Endometrial microvascular endothelial cells (primary cell): Measurements from ENCODE around the gene DCBLD2. TPM values are rescaled to one million over a fixed set of nuclear protein-coding genes. Genes with fewer than 3 reads are reported as not detected.
"Not testable (repeated sequence)": the region's sequence is repeated elsewhere in the genome, so short reads cannot be mapped to it uniquely, and the experiment has no call there.

Source experiments
- in situ Hi-C: cut with HindIII; loops from 2 replicates; pipeline ENCODE4 v1.10.0; 2017; ENCODE audit warnings: low sequenced_read_pairs, low pct_unique_long_range_greater_than_20kb; ENCODE audit errors: inconsistent ontology term
- total RNA-seq: library from RNA; depleted of rRNA; stranded (reverse); fragments of >200 nt; gene quantifications from one replicate; pipeline ENCODE4 v1.2.3, GENCODE V29; 2015; ENCODE audit errors: inconsistent ontology term

Gene DCBLD2
- total RNA-seq, 1 donor from 2014 or later: 62.4 TPM

- in situ Hi-C loops: no loop called here
These were observed 55.4 kb downstream of the DCBLD2 start for GRCh38 chr3:98846101-98846500.

GRCh38 chr3:98843266-98843959 lies 58.1 kb downstream of the DCBLD2 start:
- in situ Hi-C loops: no loop called here

- in situ Hi-C loops: no loop called here
These were observed 61.6 kb downstream of the DCBLD2 start for GRCh38 chr3:98839846-98840245.

- in situ Hi-C loops: not testable (repeated sequence)
These were observed 70.4 kb downstream of the DCBLD2 start for GRCh38 chr3:98831060-98831459.

- in situ Hi-C loops: no loop called here
These were observed 72.2 kb downstream of the DCBLD2 start for GRCh38 chr3:98829246-98829832.

- in situ Hi-C loops: no loop called here
These were observed 74.1 kb downstream of the DCBLD2 start for GRCh38 chr3:98827221-98827920.

- in situ Hi-C loops: no loop called here
These were observed 75.4 kb downstream of the DCBLD2 start for GRCh38 chr3:98826126-98826525.

- in situ Hi-C loops: no loop called here
These were observed 77.2 kb downstream of the DCBLD2 start for GRCh38 chr3:98824256-98824655.

GRCh38 chr3:98823791-98824190 lies 77.7 kb downstream of the DCBLD2 start:
- in situ Hi-C loops: no loop called here

GRCh38 chr3:98821063-98821462 lies 80.4 kb downstream of the DCBLD2 start:
- in situ Hi-C loops: no loop called here

- in situ Hi-C loops: no loop called here
These were observed 83.9 kb downstream of the DCBLD2 start for GRCh38 chr3:98817547-98818041.

- in situ Hi-C loops: no loop called here
These were observed 86.6 kb downstream of the DCBLD2 start for GRCh38 chr3:98814817-98815420.

GRCh38 chr3:98812851-98813374 lies 88.6 kb downstream of the DCBLD2 start:
- in situ Hi-C loops: no loop called here

GRCh38 chr3:98811048-98811447 lies 90.4 kb downstream of the DCBLD2 start:
- in situ Hi-C loops: no loop called here

GRCh38 chr3:98809557-98809956 lies 91.9 kb downstream of the DCBLD2 start:
- in situ Hi-C loops: no loop called here

GRCh38 chr3:98808071-98808470 lies 93.4 kb downstream of the DCBLD2 start:
- in situ Hi-C loops: no loop called here

- in situ Hi-C loops: no loop called here
These were observed 93.9 kb downstream of the DCBLD2 start for GRCh38 chr3:98807561-98807960.

GRCh38 chr3:98807011-98807410 lies 94.5 kb downstream of the DCBLD2 start:
- in situ Hi-C loops: no loop called here

GRCh38 chr3:98806521-98806920 lies 95.0 kb downstream of the DCBLD2 start:
- in situ Hi-C loops: no loop called here
